Measurements from ENCODE around the gene ITGB7.

Gene ITGB7

DNA sequence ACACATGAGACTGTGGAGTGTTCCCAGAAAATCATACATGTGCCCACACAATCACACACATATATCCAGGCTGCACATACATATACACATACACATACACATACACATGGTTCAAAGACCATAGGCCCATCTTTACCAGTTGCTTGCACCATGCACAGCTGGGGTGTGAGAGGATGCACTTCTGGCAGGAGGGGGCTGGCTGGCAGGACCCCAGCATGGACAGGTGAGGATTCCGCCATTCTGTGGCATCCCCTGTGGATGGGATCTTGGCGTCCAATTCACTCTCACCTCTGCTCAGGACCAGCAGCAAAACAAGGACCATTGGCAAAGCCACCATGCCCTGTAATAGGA, 7.0 kb downstream of the ITGB7 start:
- DNase-seq (ENCODE audit: extremely low read depth, insufficient read length), result no peak
- TF ChIP-seq, protein P1, sequence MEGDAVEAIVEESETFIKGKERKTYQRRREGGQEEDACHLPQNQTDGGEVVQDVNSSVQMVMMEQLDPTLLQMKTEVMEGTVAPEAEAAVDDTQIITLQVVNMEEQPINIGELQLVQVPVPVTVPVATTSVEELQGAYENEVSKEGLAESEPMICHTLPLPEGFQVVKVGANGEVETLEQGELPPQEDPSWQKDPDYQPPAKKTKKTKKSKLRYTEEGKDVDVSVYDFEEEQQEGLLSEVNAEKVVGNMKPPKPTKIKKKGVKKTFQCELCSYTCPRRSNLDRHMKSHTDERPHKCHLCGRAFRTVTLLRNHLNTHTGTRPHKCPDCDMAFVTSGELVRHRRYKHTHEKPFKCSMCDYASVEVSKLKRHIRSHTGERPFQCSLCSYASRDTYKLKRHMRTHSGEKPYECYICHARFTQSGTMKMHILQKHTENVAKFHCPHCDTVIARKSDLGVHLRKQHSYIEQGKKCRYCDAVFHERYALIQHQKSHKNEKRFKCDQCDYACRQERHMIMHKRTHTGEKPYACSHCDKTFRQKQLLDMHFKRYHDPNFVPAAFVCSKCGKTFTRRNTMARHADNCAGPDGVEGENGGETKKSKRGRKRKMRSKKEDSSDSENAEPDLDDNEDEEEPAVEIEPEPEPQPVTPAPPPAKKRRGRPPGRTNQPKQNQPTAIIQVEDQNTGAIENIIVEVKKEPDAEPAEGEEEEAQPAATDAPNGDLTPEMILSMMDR (IDR thresholded peaks at IDR 0.05; ENCODE audit: insufficient read depth, low read length, poor library complexity, severe bottlenecking), result no peak
- H3K4me3 ChIP-seq (replicated peaks; ENCODE audit: low read depth, low read length), result peak overlapping the region; percentile 21; the same call in 1 of the 2 replicates
- H3K36me3 ChIP-seq (ENCODE audit: control insufficient read depth, insufficient read depth, low read length), result peaks cover 31% of the 10 kb centered on the region
- no peaks in the 10 kb centered on the region for H3K27me3 ChIP-seq (replicated peaks; ENCODE audit: control insufficient read depth, insufficient read depth, low read length)

DNA sequence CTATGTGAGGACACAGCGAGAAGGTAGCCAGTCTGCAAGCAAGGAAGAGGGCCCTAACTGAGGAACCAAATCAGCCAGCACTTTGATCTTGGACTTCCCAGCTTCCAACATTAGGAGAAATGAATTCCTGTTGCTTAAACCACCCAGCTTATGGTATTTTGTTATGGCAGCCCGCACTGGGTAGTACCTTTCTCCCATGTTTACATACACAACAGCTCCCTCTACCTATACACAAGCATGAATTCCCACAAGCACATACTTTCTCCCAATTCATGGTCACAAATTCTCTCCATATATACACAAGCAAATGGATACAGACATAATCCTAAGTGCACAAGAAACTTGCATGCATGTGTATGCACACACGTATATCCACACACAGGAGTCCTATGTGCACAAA, 7.4 kb downstream of the ITGB7 start:
- TF ChIP-seq, protein P1 (IDR thresholded peaks at IDR 0.05; ENCODE audit: insufficient read depth, low read length, poor library complexity, severe bottlenecking), result no peak
- Histone ChIP-seq H3K4me3 (replicated peaks; ENCODE audit: low read depth, low read length) (no peak overlapping the region), H3K27me3 (replicated peaks; ENCODE audit: control insufficient read depth, insufficient read depth, low read length) (no peaks in the 10 kb centered on the region), H3K36me3 (ENCODE audit: control insufficient read depth, insufficient read depth, low read length) (peaks cover 33% of the 10 kb centered on the region)
- DNase-seq (ENCODE audit: extremely low read depth, insufficient read length), result no peak

DNA sequence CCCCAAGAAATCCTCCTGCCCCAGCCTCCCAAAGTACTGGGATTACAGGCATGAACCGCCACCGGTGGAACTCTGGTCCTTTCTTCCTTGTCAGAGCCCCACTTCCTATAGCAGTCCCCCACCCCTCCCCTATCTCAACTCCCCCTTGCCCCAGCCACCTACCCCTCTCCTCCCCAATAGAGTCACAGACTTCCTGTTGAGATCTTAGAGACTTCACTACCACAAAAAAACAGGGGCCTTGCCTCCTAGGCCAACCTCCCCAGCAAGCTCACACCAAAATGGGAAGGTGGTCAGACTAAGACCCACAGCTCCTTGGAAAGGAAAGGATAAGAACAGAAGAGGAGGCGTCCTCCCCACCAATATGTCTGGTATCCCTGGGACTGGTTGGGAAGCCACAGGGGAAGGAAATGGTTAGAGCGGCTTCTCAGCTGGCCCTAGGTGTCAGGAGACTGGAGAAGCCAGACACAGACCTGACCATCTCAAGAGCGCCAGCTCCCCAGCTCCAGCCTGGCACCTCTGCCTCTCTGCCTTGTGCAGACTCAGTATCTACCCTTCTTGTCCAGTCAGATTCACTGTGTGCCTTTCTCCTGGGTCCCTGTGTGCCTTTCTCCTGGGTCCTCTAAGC, 8.5 kb downstream of the ITGB7 start:
- Histone ChIP-seq H3K4me3 (replicated peaks; ENCODE audit: low read depth, low read length) (no peak overlapping the region), H3K27me3 (replicated peaks; ENCODE audit: control insufficient read depth, insufficient read depth, low read length) (no peaks in the 10 kb centered on the region), H3K36me3 (ENCODE audit: control insufficient read depth, insufficient read depth, low read length) (peaks cover 43% of the 10 kb centered on the region)
- DNase-seq (ENCODE audit: extremely low read depth, insufficient read length), result no peak
- TF ChIP-seq, protein P1 (IDR thresholded peaks at IDR 0.05; ENCODE audit: insufficient read depth, low read length, poor library complexity, severe bottlenecking), result no peak

DNA sequence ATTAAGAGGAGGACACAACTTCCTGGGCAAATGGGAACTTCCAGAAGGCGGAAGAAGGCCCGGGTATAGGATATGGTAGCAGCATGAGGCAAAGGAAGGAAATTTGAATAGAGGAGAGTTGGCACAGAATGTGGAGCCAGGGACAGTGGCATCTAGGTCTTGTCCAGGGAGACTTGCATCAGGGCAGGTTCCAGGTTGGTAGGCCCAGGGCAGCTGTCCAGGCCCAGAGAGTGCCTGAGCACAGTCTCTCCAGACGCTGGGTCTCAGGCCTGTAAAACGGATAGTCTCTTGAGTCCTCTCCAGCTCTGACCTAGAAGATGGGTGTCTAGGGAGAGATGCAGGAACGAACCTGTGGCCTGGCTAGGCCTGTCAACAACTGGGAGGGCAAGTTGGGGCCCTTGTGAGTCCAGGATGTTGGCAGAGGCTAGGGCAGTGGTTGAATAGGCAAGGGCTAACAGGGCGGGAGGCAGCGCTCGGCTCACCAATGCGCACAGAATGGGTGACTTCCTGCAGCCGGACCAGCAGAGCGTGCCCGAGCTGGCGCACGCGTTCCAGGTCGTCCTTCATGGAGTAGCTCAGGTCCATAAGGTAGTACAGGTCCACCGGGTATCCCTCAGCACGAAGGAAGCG, 9.9 kb downstream of the ITGB7 start:
- DNase-seq (ENCODE audit: extremely low read depth, insufficient read length), result no peak
- H3K36me3 ChIP-seq (ENCODE audit: control insufficient read depth, insufficient read depth, low read length), result peaks cover 54% of the 10 kb centered on the region
- TF ChIP-seq, protein P1 (IDR thresholded peaks at IDR 0.05; ENCODE audit: insufficient read depth, low read length, poor library complexity, severe bottlenecking), result no peak
- no peak overlapping the region for H3K4me3 ChIP-seq (replicated peaks; ENCODE audit: low read depth, low read length)
- no peaks in the 10 kb centered on the region for H3K27me3 ChIP-seq (replicated peaks; ENCODE audit: control insufficient read depth, insufficient read depth, low read length)

DNA sequence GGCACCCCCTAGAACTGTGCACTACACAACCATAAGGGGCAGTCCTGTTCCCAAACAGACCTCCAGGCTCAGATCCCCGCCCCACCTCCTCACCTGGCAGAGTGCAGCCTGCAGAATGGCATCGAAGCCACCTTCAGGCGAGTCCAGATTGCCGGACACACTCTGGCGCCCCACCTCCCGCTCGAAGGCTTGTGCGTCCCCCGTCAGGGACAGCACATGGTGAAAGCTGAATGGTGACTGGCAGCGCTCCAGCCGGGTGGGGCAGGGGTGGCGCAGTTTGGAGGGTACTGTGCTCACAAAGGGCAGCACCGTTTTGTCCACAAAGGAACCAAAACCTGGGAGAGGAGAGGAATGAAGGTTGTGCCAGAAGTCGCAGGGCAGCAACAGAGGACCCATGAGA, 10.6 kb downstream of the ITGB7 start:
- no peaks in the 10 kb centered on the region for H3K27me3 ChIP-seq (replicated peaks; ENCODE audit: control insufficient read depth, insufficient read depth, low read length)
- peaks cover 61% of the 10 kb centered on the region for H3K36me3 ChIP-seq (ENCODE audit: control insufficient read depth, insufficient read depth, low read length)
- TF ChIP-seq, protein P1 (IDR thresholded peaks at IDR 0.05; ENCODE audit: insufficient read depth, low read length, poor library complexity, severe bottlenecking), result no peak
- DNase-seq (ENCODE audit: extremely low read depth, insufficient read length), result no peak
- no peak overlapping the region for H3K4me3 ChIP-seq (replicated peaks; ENCODE audit: low read depth, low read length)

Measured in GM06990 (cell line).